ENCODE measurements around the gene ZNF710.
"Not testable (repeated sequence)": the region's sequence is repeated elsewhere in the genome, so short reads cannot be mapped to it uniquely, and the experiment has no call there.

ZNF710 gene, protein sequence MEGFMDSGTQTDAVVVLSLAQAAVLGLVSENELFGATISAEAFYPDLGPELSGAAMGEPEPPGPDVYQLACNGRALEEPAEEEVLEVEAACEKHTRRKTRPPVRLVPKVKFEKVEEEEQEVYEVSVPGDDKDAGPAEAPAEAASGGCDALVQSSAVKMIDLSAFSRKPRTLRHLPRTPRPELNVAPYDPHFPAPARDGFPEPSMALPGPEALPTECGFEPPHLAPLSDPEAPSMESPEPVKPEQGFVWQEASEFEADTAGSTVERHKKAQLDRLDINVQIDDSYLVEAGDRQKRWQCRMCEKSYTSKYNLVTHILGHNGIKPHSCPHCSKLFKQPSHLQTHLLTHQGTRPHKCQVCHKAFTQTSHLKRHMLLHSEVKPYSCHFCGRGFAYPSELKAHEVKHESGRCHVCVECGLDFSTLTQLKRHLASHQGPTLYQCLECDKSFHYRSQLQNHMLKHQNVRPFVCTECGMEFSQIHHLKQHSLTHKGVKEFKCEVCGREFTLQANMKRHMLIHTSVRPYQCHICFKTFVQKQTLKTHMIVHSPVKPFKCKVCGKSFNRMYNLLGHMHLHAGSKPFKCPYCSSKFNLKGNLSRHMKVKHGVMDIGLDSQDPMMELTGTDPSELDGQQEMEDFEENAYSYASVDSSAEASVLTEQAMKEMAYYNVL

DNA sequence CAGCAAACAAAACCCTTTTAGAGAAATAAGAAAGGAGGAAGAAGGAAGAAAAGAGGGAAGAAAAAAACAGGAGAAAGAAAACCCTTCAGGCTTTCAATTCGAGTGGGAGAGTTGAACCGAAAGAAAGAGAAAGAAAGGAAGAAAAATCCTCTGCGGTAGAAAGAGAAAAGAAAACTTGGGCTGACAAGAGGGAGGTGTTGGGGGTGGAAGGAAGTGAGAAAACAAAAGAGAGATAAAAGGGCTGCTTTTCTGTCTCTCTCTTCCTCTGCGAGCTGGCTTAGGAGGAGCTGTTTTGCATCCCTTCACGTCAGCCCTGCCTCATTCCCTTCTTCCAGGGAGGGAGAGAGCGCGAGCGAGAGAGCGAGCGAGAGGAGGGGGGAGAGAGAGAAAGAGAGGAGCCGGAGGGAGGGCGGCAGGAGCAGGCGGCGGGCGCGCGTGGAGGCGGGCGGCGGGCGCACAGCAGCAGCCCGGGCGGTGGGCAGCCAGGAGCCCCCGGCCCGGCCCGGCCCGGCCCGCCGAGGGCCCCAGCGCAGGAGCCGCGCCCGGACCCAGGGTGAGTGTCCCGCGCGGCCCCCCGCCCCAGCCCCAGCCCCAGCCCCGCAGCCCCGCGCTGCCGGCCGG, at the start of gene ZNF710:
ZNF710 (plus strand) TSS at position 263 of the 621 bp plus-strand sequence. CDS start 65,814 bp downstream, outside the sequence.
- no peak for DNase-seq (ENCODE audit: low read depth)

DNA sequence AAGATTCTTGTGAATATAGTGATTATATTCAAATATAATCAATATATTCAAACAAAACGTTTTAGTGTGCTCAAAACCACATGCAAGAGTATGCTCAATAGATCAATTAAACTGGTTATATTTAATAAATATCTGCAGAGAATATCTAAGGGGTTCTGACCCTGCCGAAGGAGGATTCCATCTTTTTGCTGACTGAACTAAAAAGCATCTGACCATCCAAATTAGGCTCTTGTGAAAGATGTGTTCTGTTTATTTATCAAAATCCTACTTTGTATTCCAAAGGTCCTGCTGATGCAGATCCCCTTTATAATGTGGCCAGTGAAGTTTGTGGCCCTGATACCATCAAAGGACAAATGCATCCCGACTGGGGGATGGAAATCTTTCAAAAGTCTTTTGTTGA, 46.6 kb upstream of the ZNF710 start:
- no peak for DNase-seq (ENCODE audit: low read depth)

DNA sequence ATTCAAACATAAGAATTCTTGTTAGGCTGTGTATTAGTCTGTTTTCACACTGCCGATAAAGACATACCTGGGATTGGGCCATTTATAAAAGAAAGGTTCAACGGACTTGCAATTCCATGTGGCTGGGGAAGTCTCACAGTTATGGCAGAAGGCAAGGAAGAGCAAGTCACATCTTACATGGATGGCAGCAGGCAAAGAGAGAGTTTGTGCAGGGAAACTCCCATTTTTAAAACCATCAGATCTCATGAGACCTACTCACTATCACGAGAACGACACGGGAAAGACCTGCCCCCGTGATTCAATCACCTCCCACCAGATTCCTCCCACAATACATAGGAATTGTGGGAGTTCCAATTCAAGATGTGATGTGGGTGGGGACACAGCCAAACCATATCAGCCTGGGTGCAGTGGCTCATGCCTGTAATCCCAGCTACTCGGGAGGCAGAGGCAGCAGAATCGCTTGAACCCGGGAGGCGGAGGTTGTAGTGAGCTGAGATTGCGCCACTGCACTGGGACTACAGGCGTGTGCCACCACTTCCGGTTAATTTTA, 45.6 kb upstream of the ZNF710 start:
- not testable (repeated sequence) for DNase-seq (ENCODE audit: low read depth)

DNA sequence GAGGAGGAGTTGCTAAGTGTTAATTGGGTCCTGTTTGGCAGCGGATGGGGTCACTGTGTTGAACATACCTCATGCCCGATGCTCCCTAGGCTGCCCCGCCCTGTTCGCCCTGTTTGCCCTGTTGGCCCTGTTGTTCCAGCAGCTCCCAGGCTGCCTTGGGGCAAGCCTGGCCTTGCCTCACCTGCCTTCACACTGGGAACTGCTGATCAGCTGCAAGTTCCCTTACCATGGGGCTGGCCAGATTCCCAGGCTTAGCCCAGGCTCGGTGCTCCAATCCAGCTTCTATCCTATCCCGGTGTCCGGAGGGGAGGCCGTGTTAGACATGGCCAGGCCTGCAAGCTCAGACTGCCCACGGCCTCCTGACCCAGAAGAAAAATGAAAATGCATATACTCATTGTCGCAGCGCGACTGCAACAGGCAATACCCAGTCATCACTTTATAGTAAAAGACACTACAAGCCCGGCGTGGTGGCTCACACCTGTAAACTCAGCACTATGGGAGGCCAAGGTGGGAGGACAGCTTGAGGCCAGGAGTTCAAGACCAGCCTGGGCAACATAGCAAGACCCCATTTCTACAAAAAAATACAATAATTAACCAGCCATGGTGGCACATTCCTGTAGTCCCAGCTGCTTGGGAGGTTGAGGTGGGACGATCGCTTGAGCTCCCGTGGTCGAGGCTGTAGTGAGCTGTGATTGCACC, 42.9 kb upstream of the ZNF710 start:
- no peak for DNase-seq (ENCODE audit: low read depth)

DNA sequence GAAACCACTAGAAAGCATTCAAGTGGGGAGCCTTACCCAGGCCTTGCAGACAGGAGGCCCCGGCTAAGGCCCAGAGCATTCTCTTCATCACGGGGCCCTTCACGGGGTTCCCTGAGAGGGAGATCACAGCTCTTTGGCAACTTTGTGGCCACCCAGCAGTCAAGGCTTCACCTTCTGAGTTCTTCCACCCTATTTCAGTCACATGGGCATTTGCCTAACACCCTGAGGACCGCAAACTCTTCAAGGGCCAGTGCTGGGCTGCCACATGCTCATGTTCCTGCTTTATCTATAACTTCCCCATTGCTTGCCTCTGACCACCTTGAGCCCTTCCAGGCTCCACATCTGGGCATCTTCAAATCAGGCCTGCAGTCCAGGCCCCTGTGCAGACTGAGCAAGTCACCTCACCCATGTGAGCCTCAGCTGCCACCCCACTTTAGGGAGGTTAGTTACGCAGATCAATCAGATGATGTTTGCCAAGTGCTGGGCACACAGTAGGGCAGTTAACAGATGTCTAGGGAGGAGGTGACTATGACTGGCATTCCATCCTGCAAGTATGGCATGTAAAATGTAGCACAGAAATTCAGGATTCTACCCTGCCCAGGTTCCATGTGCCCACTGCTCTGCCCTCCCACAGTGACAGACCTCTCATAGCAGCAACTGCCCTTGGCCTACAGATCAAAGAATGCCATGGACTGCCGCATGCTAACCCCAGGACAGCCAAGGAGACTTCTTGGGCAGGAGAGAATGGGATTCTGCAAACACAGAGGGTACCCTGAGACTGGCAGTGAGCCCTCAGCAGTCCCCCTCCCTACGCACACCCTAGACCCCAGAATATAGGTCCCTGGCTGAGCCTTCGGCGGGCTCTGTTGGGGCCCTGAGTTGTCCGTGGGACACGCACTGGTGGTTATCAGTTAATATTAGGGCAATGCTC, 37.6 kb upstream of the ZNF710 start:
- no peak for DNase-seq (ENCODE audit: low read depth)

DNA sequence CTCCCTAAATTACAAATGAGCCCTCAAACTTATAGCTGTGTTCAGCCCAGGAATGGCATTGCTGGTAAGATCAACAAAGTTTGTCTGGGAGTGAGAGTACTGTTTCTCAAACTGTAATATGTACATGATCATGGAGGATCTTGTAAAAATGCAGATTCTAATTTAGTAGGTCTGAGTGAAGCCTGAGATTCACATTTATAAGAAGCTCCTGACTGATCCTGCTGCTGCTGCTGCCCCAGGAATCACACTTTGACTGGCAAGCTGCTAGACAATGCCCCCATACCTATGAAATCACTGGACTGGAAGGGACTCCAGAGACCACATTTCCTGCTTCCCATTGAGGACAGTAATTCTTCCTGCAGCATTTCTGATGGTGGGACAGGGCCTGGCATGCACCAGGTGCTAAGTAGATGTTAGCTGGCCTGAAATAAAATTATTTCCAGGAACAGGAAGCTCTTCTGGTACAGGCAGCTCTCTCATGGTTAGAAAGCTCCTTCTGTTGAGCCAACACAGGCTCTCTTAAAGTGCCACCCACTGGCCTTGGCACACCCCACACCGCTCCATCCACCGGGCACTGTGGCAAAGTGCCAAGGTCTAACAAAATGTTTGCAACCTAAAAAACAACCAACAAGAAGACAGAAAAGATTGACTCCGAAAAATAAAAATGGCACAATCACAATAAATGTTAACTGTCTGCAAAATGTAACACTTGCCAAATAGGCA, 36.7 kb upstream of the ZNF710 start:
- no peak for DNase-seq (ENCODE audit: low read depth)

DNA sequence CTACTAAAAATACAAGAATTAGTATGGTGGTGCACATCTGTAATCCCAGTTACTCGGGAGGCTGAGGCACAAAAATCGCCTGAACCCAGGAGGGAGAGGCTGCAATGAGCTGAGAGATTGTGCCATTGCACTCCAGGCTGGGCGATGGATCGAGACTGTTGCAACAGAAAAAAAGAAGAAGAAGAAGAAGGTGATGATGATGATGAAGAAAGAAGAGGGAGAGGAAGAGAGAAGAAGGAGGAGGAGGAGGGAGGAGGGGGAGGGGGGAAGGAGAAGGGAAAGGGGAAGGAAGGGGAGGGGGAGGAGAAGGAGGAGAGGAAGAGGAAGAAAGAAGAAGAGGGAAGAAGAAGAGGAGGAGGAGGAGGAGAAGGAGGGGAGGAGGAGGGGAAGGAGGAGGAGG, 33.2 kb upstream of the ZNF710 start:
- no peak for DNase-seq (ENCODE audit: low read depth)

DNA sequence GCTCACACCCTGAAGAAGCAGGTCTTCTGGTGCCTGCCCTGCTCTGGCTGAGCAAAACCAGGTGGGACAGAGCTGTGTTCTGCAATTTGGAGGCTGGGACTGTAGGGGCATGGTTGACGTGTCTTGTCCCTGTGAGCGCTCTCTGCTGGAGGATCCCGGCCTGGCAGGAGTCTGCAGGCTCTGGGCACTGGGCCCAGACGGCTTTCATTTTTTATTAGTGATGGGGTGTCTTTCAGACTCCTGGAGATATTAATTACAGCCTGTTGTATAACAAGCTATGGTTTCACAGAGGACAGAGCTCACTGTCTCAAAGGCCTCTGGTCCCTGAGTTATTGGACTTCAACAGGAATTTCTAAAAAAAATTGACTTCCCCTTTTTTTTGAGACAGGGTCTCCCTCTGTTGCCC, 29.5 kb upstream of the ZNF710 start:
- DNase-seq (ENCODE audit: low read depth): no peak

DNA sequence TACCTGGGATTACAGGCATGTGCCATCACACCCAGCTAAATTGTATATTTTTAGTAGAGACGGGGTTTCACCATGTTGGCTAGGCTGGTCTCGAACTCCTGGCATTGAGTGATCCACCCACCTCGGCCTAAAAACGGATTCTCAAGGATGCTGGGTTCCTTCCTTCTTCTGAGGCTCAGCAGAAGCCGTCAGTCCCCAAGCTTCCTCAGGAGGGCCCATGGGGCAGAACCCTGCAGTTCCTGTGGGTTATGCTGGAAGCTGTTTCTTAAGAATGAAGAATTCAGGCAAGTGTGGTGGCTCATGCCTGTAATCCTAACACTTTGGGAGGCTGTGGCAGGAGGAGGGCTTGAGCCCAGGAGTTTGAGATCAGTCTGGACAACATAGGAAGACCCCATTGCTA, 29.0 kb upstream of the ZNF710 start:
- no peak for DNase-seq (ENCODE audit: low read depth)

DNA sequence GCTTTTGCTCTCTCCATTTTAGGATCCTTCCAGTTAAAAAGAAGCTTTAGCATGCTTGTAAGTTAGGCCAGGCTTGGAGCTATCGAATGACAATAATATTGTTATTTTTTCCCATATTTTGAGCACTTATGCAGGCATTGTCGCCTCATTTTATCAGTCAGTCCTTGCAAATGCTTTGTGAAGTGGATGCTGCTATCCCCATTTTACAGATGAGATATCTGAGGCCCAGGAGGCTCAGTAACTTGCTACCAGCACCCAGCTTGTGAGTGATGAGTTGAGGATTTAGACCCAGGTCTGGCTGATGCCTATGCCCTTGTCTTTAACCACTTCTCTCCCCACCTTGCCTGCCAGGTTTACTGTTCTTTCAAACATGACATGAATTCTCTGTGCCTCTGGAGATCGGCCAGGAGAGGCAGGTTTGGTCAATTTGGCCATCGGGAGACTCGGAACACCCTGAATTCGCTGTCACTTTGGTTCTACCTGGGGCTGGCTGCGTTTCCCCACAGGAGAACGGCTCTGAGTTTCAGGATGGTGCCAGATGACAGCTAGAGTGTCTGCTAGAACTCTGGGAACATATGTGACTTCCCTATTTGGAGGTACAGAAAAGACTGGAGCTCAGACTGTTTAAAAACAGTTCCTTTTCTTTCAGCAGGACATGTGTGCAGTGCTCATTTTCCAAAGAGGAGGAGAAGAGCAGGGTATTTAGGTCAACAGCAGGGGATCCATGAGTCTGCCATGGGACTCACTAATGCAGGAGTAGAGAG, 25.5 kb upstream of the ZNF710 start:
- DNase-seq (ENCODE audit: low read depth): no peak

DNA sequence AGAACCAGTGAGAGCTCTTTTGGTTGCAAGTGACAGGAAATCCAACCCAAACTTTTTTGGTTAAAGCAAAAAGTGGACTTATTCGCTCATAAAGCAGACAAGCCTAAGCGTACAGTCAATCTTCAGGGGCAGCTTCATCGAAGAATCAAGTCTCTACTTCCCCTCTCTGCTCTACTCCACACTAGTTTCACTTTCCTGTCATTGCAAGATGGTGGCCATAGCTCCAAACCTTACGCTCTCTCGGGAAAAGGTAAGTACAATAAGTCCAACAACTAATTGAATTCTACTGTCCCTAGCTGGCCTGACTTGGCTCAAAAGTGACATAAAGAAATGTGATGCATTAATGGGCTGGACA, 24.9 kb upstream of the ZNF710 start:
- no peak for DNase-seq (ENCODE audit: low read depth)

DNA sequence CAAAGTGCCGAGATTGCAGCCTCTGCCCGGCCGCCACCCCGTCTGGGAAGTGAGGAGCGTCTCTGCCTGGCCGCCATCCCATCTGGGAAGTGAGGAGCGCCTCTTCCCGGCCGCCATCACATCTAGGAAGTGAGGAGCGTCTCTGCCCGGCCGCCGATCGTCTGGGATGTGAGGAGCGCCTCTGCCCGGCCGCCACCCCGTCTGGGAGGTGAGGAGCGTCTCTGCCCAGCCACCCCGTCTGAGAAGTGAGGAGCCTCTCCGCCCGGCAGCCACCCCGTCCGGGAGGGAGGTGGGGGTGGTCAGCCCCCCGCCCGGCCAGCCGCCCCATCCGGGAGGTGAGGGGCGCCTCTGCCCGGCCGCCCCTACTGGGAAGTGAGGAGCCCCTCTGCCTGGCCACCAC, 23.3 kb upstream of the ZNF710 start:
- DNase-seq (ENCODE audit: low read depth): not testable (repeated sequence)

DNA sequence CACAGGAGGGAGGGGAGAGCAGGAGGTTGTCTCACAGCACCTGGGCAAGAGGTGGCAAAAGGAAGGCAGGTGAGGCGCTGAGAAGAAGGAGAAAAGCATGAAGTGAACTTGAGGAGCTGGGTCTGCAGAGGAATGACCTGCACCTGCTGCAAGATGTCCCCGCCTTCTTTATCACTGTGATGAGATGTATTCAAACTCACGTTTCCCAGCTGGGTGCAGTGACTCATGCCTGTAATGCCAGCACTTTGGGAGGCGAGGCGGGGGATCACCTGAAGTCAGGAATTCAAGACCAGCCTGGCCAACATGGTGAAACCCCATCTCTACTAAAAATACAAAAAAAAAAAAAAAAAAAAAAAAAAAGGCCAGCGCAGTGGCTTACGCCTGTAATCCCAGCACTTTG, 22.2 kb upstream of the ZNF710 start:
- no peak for DNase-seq (ENCODE audit: low read depth)

DNA sequence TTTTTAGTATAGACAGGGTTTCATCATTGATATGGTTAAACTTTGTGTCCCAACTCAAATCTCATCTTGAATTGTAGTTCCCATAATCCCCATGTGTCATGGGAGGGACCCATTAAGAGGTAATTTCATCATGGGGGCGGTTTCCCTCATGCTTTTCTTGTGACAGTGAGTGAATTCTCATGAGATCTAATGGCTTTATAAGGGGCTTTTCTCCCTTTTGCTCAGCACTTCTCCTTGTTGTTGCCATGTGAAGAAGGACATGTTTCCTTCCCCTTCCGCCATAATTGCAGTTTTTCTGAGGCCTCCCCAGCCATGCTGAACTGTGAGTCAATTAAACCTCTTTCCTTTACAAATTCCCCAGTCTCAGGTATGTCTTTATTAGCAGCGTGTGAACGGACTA, 20.2 kb upstream of the ZNF710 start:
- DNase-seq (ENCODE audit: low read depth): no peak

DNA sequence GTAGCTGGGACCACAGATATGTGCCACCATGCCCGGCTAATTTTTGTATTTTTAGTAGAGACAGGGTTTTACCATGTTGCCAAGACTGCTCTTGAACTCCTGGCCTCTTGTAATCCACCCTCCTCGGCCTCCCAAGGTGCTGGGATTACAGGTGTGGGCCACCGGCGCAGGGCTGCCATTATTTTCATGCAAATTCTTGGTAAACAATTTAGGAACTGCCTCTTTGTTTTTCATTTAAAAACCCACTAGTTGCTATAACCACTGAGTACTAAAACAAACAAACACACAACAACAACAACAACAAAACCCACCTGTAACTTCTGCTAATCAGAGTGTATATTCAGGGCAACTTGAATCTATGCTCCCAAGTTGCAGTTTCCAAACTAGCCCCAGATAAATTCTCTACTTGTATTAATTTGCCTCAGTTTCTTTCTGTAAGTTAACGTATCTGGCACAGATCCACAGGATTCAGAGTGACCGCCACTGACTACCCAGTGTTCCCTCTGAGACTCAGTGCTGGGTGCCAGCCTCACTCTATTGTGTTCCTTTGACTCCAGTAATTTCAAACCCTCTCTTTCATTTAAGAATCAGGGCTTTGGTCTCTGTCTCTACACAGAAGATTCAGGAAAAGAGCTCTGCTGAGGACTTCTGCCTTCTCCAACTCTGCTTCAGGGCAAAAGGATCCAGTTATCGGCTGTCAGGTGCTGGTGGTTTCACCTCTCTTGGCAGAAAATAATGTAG, 18.6 kb upstream of the ZNF710 start:
- no peak for DNase-seq (ENCODE audit: low read depth)

DNA sequence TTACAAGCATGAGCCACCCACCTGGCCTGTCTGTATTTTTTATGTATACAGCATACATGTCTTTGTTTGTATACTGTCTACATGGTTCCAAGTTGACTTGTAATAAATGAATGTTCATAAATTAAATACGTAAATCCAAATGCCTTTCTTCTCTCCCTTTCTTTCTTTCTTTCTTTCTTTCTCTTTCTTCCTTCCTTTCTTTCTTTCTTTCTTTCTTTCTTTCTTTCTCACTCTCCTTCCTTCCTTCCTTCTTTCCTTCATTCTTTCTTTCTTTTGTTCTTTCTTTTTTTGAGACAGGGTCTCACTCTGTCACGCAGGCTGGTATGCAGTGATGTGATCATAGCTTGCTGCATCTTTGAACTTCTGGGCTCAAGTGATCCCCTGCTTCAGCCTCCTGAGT, 17.1 kb upstream of the ZNF710 start:
- no peak for DNase-seq (ENCODE audit: low read depth)

DNA sequence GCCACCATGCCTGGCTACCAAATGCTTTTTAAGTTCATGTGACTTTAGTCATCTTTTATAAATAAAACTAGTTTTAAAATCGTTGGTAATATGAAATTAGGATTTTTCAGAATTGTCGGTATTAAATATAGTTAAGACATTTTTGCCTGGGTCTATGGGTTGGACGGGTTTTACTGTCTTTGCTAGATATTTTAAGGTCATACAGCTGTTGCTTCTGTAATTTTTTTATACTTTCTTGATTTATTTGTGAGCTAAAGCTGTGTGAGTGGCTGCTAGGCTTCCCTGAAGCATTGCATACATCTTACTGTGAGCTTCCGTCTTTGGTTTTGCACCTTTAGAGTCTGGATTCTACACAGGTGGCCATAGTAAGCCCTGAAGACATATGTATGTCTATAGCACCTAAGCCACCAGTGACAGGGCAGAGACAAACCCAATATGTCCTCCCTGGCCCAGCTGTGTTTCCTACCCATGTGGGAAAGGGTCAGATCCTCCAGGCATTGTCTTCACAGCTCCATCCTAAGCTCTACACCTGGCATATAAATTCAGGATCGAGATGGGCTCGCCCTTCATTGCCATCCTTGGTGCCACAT, 16.6 kb upstream of the ZNF710 start:
- DNase-seq (ENCODE audit: low read depth): no peak

DNA sequence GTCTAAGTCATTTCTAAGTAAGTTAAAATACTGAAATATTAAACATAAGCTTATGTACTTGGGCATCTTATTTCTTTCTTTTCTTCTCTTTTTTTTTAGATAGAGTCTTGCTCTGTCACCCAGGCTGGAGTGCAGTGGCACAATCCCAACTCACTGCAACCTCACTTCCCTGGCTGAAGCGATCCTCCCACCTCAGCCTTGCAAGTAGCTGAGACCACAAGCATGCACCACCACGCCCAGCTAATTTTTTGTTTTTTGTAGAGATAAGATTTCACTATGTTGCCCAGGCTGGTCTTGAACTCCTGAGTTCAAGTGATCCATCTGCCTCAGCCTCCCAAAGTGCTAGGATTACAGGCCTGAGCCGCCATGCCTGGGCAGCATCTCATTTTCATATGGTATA, 16.0 kb upstream of the ZNF710 start:
- no peak for DNase-seq (ENCODE audit: low read depth)

DNA sequence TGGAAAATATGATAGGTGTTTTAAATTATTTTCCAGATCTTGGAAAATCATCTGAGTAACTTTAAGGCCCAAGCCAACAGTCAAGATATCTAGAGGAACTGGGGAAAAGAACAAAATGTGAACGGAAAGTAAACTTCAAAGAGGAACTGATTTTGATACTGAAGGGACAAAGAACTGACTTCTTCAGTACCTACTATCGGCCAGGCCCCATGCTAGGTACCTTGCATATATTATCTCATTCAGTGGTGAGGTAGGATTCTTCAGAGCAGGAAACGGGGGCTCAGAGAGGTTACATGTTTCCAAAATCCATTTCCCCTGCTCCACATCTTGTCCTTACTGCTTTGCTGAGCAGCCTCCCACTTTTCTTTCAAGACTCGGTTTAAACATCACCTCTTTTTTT, 9.8 kb upstream of the ZNF710 start:
- no peak for DNase-seq (ENCODE audit: low read depth)

All from activated gamma-delta T cell treated with anti-CD3 and anti-CD28 coated beads, Interleukin-2, amount 50 U/mL, for 16 hours (primary cell).